Nucleus accumbens (tissue), 56 donors: ENCODE data around the gene SUOX.
A peak's percentile ranks its signal among the peaks of the same experiment; 100 is the strongest.
"Not testable (repeated sequence)": the region's sequence is repeated elsewhere in the genome, so short reads cannot be mapped to it uniquely, and the experiment has no call there.

Experiments used
- DNase-seq, 56 donors: peaks; one replicate each; lab custom pipeline; 2025; lab: John Stamatoyannopoulos, UW

The SUOX gene

DNA sequence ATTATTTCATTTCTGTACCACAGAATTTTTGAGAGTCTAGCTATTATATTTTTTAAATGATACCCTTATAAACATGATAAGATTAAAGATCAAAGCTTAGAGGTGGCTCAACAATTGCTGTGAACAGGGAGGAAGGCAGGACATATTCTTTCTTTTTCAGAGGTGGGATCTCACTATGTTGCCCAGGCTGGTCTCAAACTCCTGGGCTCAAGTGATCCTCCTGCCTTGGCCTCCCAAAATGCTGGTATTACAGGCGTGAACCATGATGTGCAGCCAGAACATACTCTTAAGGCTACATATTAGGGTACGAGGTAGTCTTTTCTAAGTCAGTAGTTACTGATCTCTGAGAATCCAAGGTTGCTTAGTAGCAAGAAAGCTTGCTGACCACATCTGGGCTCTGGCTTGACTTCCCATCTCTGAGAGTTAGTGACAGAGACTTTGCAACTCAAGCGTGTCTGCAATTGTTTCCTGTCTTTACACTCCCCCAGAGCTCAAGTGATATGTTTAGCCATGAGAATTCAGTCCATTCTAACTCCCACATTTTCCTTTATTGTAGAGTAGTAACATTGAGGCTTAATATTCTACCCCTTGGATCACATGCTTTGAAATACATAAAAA is 14.6 kb upstream of the SUOX start:
- no peak for DNase-seq

DNA sequence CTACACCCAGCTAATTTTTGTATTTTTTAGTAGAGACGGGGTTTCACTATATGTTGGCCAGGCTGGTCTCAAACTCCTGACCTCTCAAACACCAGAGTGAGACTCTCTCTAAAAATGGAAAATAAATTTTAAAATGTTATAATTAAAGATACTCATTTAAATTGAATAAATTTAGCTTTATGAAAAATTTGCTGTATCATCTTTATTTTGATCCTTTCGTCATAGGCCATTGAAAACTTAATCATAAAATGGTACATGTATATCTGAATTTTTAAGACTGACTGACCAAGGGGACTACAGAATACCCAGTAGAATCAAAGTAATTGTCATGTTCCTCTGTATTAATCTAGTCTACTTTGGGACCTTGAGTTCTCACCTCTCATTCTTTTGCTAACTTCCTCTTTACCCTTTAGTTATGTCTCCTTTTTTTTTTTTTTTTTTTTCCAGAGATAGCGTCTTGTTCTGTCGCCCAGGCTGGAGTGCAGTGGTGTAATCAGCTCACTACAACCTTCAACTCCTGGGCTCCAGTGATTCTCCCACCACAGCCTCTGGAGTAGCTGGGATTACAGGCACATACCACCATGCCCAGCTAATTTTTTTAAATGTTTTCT is 13.7 kb upstream of the SUOX start:
- no peak for DNase-seq

DNA sequence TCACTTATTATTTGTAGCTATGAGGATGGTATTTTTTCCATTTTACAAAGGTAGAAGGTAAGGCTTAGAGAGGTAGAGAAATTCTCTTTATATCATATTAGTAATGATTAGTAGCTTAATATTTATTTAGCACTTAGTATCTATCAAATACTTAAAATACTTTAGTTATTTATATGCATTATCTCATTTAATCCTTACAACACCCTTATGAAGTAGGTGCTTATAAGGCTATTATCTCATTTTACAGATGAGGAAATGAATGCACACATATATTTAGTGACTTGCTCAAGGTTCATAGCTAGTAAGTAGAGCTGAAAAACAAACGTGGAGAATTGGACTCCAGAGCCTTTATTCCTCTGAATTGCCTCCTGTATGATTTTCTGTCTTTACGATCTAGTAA is 12.2 kb upstream of the SUOX start:
- DNase-seq: no peak

DNA sequence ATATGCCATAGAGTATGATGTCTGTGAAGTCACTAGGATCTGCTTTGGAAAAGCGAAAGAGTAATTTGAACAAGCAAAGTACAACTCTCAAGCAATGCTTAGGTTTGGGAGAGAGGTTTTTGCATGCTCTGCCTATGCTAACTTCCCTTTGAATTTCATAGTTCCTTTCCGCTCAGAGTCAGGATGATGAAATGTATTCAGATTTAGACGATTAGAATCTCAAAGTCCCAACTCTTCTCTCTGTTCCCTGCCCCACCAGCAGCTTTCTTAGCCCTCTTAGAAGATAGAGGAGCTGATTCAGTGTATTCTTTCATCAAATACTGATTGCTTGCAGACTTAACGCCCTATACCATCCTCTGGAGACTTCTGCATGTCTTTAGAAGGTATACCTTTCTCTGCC is 11.7 kb upstream of the SUOX start:
- DNase-seq: no peak

DNA sequence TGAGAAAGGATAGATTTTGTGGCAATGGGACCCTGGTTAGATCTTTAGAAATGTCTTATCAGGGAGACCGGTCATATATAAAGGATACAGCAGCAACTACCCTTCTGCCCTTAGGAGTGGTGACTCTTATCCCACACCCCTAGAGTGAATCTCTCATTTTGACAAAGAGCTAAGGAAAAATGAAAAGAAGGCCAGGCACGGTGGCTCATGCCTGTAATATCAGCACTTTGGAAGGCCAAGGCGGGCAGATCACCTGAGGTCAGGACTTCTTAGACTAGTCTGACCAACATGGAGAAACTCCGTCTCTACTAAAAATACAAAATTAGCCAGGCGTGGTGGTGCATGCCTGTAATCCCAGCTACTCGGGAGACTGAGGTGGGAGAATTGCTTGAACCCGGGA is 11.1 kb upstream of the SUOX start:
- DNase-seq: not testable (repeated sequence)

DNA sequence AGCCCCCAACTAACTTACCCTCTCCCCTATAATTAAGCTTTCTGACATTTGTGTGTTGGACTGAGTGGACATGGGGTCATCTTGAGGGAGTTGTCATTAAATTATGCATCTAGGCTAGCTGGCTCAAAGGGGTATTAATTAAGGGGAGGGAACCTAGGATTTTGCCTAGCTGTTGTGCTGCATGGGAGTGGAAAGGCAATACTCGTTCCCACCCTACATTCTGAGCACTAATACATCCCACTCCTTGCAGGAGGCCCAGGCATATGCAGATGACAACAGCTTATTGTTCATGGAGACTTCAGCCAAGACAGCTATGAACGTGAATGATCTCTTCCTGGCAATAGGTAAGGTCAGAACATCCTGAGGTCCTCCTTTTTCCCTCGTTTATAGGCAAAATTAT is 6.0 kb upstream of the SUOX start:
- no peak for DNase-seq

DNA sequence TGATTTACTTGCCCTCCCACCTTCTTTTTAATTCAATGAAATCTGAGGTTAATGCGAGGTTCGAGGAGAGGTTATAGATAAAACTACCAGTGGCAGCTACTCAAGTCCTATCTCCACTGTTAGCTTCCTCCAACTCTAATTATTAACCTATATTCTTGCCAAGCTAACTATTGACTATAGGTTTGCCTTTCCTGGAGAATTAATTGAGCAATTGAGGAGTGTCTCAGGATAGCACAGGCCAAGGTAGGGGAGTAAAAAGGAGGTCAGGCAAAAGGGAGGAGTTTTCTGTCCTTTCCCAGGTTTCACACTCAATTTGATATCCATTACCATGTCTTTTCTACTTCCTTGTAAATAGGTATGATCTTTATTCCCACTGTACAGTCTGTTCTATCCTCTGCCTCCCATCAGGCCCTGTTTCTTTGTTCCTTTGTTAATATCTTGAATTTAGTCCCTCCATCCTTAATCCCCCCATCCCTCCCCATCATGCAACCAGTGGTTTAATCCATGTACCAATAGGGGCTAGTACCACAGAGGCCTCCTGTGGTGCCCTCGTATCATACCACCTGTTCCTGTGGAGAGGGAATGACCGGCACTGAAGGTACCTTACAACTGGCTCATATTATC is 3.7 kb upstream of the SUOX start:
- DNase-seq: no peak

DNA sequence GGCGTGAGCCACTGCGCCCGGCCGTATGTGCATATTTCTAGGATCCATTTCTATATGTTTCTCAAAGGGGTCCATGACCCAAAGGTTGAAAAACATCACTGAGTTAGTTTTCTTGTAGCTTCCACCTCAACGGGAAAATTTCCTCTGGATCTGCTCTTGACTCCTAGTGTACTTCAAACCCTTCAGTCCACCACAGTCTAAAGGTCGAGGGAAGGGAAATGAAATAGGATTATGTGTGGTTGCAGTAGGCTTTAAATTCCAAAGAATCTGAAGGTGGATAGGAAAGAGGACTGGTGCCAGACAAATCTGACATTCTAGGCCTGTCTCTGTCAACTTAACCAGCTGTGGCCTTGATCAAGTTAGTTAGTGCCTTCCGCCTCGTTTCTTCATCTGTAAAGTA is 1.7 kb upstream of the SUOX start:
- DNase-seq: no peak

DNA sequence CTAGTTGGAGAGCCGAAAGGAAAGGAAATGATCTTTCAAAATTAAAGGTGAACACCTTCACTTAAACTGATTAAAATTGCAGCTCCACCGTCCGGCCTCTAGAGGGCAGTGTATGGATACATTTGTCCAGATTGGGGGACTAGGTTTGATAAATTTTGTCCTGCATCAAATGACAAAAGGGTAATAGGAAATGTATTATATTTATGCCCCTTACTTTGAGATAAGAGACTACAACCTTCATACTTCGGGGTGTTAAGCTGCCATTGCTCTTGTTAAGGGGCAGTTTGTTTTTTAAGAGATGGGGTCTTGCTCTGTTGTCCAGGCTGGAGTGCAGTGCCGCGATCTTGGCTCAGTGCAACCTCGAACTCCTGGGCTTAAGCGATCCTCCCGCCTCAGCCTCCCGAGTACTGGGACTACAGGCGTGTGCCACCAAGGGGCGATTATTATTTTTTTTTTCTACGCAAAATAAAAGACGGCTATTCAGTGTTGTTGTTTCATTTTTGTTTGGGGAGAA is 818 bp upstream of the SUOX start:
- DNase-seq: peak in 39 of 56 donors; percentile 2 to 75 (median 27)

DNA sequence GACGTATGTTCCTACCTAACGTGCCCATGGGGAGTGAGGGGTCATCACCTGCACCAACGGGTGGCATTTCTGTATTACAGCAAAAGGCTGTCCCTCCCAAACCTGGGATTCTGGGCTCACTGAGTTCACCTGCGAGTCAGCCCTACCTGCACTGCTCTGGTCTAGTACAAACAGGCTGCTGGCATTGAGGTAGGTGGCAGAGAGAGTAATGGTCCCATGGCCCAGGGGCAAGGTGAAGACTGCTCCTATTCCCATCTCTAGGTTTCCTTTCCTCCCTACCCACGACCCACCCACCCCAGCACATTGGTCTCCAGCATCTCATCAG is 421 bp downstream of the SUOX start:
- DNase-seq: peak in 5 of 56 donors; percentile 32 to 50 (median 39)

DNA sequence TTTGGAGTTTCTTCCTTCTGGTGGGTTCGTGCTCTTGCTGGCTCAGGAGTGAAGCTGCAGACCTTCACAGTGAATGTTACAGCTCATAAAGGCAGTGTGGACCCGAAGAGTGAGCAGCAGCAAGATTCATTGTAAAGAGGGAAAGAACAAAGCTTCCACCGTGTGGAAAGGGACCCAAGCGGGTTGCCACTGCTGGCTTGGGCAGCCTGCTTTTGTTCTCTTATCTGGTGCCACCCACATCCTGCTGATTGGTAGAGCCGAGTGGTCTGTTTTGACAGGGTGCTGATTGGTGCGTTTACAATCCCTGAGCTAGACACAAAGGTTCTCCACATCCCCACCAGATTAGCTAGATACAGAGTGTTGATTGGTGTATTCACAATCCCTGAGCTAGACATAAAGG is 2.4 kb downstream of the SUOX start:
- not testable (repeated sequence) for DNase-seq

DNA sequence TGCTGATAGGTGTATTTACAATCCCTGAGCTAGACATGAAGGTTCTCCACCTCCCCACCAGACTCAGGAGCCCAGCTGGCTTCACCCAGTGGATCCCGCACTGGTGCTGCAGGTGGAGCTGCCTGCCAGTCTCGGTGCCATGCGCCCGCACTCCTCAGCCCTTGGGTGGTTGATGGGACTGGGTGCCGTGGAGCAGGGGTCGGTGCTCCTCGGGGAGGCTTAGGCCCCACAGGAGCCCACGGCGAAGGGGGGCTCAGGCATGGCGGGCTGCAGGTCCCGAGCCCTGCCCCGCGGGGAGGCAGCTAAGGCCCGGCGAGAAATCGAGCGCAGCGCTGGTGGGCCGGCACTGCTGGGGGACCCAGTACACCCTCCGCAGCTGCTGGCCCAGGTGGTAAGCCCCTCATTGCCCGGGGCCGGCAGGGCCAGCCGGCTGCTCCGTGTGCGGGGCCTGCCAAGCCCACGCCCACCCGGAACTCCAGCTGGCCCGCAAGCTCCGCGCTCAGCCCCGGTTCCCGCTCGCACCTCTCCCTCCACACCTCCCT is 3.0 kb downstream of the SUOX start:
- DNase-seq: not testable (repeated sequence)

DNA sequence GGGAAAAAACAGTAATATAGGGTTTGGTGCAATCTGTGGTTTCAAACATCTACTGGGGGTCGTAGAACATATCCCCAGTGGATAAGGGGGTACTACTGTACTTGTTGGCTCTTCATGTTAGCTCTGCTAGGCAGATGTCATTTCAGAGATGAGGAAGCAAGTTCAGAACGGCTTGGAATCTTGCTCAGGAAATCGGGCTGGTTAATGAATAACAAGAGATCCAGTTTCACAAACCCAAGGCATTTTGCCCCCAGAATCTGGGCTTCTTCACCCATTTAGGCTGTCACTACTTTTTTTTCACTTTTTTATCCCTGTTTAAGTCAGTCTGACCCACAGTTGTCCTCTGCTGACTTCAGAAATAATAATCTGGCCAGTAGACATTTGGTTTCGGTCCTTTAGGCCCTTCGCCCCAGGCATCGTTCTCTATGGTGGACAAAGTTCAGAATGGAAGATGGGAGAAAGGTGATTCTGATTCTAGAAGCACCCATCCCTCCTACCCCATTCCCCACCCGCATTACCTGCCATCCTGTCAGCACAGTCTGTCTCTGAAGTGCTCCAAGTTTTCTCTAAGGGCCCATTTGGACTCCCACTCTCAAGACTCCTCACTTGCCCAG is 4.5 kb downstream of the SUOX start:
- DNase-seq: no peak

DNA sequence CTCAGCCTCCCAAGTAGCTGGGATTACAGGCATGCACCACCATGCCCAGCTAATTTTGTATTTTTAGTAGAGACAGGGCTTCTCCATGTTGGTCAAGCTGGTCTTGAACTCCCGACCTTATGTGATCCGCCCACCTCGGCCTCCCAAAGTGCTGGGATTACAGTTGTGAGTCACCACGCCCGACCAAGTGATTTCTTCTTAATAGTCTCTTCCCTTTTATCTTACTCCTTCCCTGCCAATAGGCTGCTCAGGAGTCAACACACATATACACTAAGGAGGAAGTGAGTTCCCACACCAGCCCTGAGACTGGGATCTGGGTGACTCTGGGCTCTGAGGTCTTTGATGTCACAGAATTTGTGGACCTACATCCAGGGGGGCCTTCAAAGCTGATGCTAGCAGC is 6.3 kb downstream of the SUOX start:
- DNase-seq: not testable (repeated sequence)

DNA sequence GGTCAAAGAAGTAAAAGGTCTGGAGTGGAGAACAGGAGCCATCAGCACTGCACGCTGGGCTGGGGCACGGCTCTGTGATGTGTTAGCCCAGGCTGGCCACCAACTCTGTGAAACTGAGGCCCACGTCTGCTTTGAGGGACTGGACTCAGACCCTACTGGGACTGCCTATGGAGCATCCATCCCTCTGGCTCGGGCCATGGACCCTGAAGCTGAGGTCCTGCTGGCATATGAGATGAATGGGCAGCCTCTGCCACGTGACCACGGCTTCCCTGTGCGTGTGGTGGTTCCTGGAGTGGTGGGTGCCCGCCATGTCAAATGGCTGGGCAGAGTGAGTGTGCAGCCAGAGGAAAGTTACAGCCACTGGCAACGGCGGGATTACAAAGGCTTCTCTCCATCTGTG is 7.1 kb downstream of the SUOX start:
- DNase-seq: no peak

DNA sequence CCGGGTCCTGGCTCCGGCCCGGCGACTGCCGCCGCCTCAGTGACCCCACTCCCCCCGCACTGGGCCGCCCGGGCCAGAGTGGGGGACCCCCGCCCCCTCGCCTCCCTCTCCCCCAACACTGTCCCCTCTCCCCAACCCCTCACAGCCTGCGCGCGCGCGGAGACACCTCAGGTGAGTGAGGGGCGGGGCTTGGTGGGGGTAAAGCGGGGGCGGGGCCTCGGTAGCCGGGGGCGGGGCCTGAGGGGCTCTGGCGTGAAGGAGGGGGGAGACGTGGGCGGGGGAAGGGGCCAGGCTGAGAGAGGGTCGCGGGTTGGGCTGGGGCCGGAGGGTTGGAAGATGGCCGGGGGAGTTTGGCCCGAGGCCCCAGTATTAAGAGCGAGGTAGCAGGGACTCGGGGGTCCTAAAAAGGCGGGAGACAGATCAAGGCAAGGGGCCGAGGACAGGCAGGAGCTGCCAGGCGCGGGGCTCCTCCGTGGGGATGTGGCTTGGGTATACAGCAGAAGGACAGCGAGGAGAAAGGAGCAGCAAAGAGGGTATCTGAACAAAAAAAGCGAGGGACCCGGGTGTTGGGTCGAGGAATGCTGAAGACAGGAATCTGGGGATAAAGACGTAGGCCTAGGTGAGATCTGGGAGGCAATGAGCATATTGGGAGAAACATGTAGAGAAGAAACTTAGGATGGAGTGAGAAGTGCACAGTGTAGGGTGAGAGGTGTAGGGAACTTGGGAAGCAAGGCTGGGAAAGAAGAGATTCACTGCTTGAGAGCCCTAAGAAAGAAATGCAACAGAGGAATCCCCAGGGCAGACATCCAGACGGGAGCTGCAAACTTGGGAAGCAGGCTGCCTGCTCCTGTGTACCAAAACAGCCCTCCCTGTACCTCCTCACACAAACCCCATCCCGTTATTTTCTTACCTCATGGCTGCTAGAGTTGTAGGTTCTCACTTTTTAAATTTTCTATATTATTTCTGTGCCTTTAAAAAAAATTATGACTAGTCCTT is 10.8 kb downstream of the SUOX start:
- DNase-seq: peak in 46 of 56 donors; percentile 12 to 72 (median 53)

DNA sequence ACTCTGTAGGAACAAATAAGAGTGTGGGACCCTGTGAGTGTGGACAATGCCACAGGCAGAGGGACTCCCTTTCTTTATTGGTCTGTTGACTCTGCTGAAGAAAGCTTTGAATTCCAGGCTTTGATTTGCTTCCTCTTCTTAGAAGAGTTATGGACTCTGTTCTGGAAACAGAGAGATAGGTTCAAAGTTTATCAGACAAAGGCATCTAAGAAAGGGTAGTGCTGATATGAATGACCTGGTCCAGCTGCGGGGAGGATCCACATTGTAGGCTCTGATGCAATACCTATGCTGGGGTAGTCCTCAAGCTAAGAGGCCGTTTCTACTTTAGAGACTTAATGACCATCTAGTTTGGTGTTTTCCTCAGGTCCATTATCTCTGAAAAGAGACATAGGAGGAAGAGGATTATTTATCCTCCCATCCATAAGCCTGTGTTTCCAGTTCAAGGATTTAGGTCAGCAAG is 13.1 kb downstream of the SUOX start:
- DNase-seq: no peak

DNA sequence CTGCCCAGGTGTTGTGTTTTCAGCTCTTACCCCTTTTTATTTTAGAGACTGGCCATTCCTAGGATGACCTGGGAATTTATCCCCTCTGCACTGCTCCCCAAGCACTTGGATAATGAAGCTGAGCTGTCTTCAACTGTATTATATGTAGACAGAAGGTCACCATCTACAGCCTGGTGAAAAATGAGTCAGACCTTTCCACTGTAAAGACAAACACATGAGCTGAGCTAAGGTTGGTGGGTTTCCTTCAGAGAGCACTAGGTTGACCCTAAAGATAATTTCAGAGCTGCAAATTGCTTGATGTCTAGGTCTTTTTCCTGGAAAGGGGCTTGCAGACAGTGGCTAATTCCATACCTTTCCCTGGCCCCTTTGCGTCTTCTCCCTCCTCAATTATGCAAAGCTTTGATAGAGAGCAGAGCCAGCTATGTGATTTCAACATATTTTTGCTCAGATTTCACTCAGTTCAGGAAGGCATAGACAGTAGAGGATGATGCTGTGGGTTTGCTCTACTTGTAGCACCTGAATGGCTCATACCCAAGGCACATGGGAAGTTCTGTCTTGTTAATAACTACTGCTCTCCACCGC is 14.5 kb downstream of the SUOX start:
- DNase-seq: no peak

DNA sequence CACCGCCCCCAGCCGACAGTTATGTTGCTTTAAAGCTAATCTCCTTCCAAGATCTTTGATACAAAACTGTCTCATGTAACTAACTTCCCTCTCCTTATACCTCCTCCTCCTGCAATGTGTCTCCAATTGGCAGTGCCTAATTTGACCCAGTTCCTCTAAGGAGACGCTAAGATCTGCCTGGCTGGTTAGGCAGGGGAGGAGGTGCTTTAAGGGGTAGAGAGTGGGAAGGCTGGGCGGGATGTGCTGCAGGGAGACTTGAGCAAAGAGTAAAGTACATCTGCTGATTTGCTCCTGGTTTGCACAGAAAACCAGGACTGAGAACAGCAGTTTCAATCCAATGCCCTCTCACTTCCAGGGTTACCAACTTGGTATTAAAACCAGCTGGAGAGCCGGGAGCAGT is 16.4 kb downstream of the SUOX start:
- DNase-seq: peak in 29 of 56 donors; percentile 4 to 70 (median 30)

DNA sequence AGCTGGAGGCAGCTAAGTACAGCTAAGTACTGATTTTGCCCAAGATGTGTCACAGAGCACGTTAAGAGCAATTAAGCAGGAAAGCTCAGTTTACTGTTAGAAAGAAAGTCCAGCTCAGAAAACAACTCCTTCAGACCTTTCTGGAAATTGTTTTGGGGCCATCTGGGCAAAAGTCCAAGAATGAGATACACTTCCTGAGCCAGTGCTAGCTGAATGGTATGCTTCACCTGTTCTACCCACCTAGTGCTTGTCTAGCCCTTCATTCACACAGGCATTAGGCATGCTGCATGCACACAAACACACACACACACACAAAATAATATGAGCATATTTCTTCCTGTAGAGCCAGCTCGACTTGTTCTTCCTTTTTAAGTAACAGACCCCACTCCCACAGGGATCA is 17.1 kb downstream of the SUOX start:
- no peak for DNase-seq
